ENCODE results near the gene SLC38A5.

- TF ChIP-seq, protein P1, sequence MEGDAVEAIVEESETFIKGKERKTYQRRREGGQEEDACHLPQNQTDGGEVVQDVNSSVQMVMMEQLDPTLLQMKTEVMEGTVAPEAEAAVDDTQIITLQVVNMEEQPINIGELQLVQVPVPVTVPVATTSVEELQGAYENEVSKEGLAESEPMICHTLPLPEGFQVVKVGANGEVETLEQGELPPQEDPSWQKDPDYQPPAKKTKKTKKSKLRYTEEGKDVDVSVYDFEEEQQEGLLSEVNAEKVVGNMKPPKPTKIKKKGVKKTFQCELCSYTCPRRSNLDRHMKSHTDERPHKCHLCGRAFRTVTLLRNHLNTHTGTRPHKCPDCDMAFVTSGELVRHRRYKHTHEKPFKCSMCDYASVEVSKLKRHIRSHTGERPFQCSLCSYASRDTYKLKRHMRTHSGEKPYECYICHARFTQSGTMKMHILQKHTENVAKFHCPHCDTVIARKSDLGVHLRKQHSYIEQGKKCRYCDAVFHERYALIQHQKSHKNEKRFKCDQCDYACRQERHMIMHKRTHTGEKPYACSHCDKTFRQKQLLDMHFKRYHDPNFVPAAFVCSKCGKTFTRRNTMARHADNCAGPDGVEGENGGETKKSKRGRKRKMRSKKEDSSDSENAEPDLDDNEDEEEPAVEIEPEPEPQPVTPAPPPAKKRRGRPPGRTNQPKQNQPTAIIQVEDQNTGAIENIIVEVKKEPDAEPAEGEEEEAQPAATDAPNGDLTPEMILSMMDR (IDR thresholded peaks at IDR 0.05; ENCODE audit: low read length): no peak
- TF ChIP-seq EZH2 (IDR thresholded peaks at IDR 0.05; ENCODE audit: borderline replicate concordance, low read length): no peak
Observed at GRCh38 chrX:48470110-48470832, at the start of gene SLC38A5.
